PFSK-1 (cell line): Measurements from ENCODE around the gene ANKS1A.

Source experiments
- POLR2AphosphoS5 ChIP-seq: IDR thresholded peaks from 2 replicates; pipeline ENCODE4 v1.6.1; 2012; ENCODE audit warnings: low read depth, mild to moderate bottlenecking, control low read depth, low read length, moderate library complexity
- SIN3A ChIP-seq: IDR thresholded peaks from 2 replicates; pipeline ENCODE4 v1.6.1; 2012; ENCODE audit warnings: mild to moderate bottlenecking, low read length, moderate library complexity, borderline replicate concordance; ENCODE audit not compliant: insufficient read depth
- TAF1 ChIP-seq: IDR thresholded peaks from 2 replicates; pipeline ENCODE4 v1.6.1; 2012; ENCODE audit warnings: low read length, control low read depth, borderline replicate concordance; ENCODE audit not compliant: insufficient read depth
- TF ChIP-seq, protein P1 (sequence below), 2 experiments: IDR thresholded peaks; 2 replicates each; pipeline versions ENCODE4 v1.6.1 to v1.8.0; 2011 to 2012; ENCODE audit warnings: low read depth in 2 of 2, low read length in 2 of 2, control low read depth in 1 of 2, inconsistent platforms in 1 of 2, mild to moderate bottlenecking in 1 of 2, moderate library complexity in 1 of 2; ENCODE audit not compliant: insufficient read depth in 1 of 2

DNA sequence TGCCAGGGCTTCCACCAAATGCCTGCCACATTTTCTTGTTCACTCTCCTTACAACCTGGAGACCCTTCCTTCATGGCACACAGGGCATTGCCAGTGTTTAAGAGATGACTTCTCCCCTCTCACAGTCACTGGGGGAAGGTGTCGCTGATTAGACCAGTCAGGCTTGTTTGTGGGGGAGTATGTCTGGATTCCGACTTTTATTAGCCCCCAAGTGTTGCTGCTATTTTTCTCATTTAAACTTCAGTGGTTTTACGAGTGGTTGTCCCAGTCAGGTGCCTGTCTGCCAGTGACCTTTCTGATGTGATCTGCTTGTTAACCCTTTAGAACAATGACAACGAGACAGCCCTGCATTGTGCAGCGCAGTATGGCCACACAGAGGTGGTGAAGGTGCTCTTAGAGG lies 92.3 kb downstream of the ANKS1A start:
- TF ChIP-seq POLR2AphosphoS5 (no peak), TAF1 (no peak), SIN3A (no peak)
- TF ChIP-seq, protein P1, sequence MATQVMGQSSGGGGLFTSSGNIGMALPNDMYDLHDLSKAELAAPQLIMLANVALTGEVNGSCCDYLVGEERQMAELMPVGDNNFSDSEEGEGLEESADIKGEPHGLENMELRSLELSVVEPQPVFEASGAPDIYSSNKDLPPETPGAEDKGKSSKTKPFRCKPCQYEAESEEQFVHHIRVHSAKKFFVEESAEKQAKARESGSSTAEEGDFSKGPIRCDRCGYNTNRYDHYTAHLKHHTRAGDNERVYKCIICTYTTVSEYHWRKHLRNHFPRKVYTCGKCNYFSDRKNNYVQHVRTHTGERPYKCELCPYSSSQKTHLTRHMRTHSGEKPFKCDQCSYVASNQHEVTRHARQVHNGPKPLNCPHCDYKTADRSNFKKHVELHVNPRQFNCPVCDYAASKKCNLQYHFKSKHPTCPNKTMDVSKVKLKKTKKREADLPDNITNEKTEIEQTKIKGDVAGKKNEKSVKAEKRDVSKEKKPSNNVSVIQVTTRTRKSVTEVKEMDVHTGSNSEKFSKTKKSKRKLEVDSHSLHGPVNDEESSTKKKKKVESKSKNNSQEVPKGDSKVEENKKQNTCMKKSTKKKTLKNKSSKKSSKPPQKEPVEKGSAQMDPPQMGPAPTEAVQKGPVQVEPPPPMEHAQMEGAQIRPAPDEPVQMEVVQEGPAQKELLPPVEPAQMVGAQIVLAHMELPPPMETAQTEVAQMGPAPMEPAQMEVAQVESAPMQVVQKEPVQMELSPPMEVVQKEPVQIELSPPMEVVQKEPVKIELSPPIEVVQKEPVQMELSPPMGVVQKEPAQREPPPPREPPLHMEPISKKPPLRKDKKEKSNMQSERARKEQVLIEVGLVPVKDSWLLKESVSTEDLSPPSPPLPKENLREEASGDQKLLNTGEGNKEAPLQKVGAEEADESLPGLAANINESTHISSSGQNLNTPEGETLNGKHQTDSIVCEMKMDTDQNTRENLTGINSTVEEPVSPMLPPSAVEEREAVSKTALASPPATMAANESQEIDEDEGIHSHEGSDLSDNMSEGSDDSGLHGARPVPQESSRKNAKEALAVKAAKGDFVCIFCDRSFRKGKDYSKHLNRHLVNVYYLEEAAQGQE (IDR thresholded peaks at IDR 0.05; ENCODE audit: insufficient read depth in 1 of 2, low read depth in 2 of 2, low read length in 2 of 2): no peak
